ENCODE results near the gene SLC24A4.
A peak's percentile ranks its signal among the peaks of the same experiment; 100 is the strongest.

Gene SLC24A4

GRCh38 chr14:92285311-92285710 lies 37.7 kb upstream of the SLC24A4 start:
- ChIA-PET CTCF (no interaction called here), POLR2A (no interaction called here)
- TF ChIP-seq PBX3 (CRISPR knock-in tag; IDR thresholded peaks at IDR 0.05) (no peak), ZNF548 (tag by site-specific recombination; IDR thresholded peaks at IDR 0.05) (no peak), OSR2 (tag by site-specific recombination; IDR thresholded peaks at IDR 0.05) (no peak), ZNF660 (tag by site-specific recombination; IDR thresholded peaks at IDR 0.05) (no peak), ZNF555 (tag by site-specific recombination; conservative IDR thresholded peaks at IDR 0.05) (no peak), ZNF596 (tag by site-specific recombination; IDR thresholded peaks at IDR 0.05) (no peak), ZNF239 (tag by site-specific recombination; IDR thresholded peaks at IDR 0.05) (no peak), ZNF350 (tag by site-specific recombination; IDR thresholded peaks at IDR 0.05) (no peak), ZNF670 (tag by site-specific recombination; IDR thresholded peaks at IDR 0.05; ENCODE audit: low read depth) (no peak), ZBTB21 (tag by site-specific recombination; IDR thresholded peaks at IDR 0.05) (no peak), ZNF169 (tag by site-specific recombination; IDR thresholded peaks at IDR 0.05) (no peak), ZXDB (tag by site-specific recombination; IDR thresholded peaks at IDR 0.05) (no peak), REPIN1 (tag by site-specific recombination; IDR thresholded peaks at IDR 0.05; ENCODE audit: low read depth) (no peak)
- TF ChIP-seq, protein P1, sequence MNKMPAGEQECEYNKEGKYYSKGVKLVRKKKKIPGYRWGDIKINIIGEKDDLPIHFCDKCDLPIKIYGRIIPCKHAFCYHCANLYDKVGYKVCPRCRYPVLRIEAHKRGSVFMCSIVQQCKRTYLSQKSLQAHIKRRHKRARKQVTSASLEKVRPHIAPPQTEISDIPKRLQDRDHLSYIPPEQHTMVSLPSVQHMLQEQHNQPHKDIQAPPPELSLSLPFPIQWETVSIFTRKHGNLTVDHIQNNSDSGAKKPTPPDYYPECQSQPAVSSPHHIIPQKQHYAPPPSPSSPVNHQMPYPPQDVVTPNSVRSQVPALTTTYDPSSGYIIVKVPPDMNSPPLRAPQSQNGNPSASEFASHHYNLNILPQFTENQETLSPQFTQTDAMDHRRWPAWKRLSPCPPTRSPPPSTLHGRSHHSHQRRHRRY (tag by site-specific recombination; IDR thresholded peaks at IDR 0.05) = no peak
- Histone ChIP-seq H3K36me3 (ENCODE audit: control insufficient read depth in 2 of 2, insufficient read depth in 1 of 2, low read length in 2 of 2) (no peaks in the 10 kb centered on the region), H3K4me1 (ENCODE audit: control insufficient read depth, insufficient read depth, low read length) (no peaks in the 10 kb centered on the region), H3K4me3 (ENCODE audit: low read depth, low read length) (no peak overlapping the region), H3K9me3 (ENCODE audit: control insufficient read depth, insufficient read depth, low read depth, low read length) (no peaks in the 10 kb centered on the region), H3K27ac (ENCODE audit: extremely low read depth, low read depth, low read length) (no peak overlapping the region)

DNA sequence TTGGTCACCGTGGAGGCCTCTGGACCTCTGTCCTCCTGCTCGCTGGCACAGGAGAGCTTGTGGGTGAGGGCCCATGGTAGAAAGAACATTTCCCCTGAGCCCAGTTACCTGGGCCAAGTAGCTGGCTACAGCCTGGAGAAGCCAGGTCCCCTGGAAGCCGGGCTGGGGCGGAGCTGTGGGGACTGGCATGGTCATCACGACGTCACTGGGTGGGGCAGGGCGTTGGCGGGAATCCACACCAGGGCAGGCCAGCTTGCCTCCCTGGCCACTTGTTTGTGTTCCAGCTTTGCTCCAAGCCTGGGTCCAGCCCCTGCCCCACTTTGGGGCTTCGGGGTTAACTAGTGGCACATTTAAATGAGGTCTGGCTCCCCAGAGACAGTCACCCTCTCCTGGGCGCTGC lies 35.0 kb upstream of the SLC24A4 start:
- POLR2A ChIA-PET = no interaction called here
- TF ChIP-seq ZNF37A (tag by site-specific recombination; IDR thresholded peaks at IDR 0.05) (no peak), KLF1 (tag by site-specific recombination; IDR thresholded peaks at IDR 0.05) (peak; percentile 84), OSR2 (tag by site-specific recombination; IDR thresholded peaks at IDR 0.05) (no peak)
- TF ChIP-seq, protein P2, sequence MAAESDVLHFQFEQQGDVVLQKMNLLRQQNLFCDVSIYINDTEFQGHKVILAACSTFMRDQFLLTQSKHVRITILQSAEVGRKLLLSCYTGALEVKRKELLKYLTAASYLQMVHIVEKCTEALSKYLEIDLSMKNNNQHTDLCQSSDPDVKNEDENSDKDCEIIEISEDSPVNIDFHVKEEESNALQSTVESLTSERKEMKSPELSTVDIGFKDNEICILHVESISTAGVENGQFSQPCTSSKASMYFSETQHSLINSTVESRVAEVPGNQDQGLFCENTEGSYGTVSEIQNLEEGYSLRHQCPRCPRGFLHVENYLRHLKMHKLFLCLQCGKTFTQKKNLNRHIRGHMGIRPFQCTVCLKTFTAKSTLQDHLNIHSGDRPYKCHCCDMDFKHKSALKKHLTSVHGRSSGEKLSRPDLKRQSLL (tag by site-specific recombination; IDR thresholded peaks at IDR 0.05) = no peak

GRCh38 chr14:92288994-92289660 lies 33.8 kb upstream of the SLC24A4 start:
- no peak overlapping the region for H3K27ac ChIP-seq (ENCODE audit: extremely low read depth, low read depth, low read length)
- no peak overlapping the region for H3K4me3 ChIP-seq (ENCODE audit: low read depth, low read length)
- no peaks in the 10 kb centered on the region for H3K9me3 ChIP-seq (ENCODE audit: control insufficient read depth, insufficient read depth, low read depth, low read length)
- CTCF ChIA-PET = no interaction called here
- no peaks in the 10 kb centered on the region for H3K36me3 ChIP-seq (ENCODE audit: control insufficient read depth in 2 of 2, insufficient read depth in 1 of 2, low read length in 2 of 2)
- POLR2A ChIA-PET = no interaction called here
- H3K4me1 ChIP-seq (ENCODE audit: control insufficient read depth, insufficient read depth, low read length) = no peaks in the 10 kb centered on the region
- TF ChIP-seq EGR2 (tag by site-specific recombination; IDR thresholded peaks at IDR 0.05; ENCODE audit: low read depth) = peak; percentile 72
- TF ChIP-seq ZNF24 (tag by site-specific recombination; IDR thresholded peaks at IDR 0.05) = no peak
- TF ChIP-seq ZFHX2 (tag by site-specific recombination; conservative IDR thresholded peaks at IDR 0.05) = peak; percentile 71
- TF ChIP-seq ELK4 (IDR thresholded peaks at IDR 0.05; ENCODE audit: borderline replicate concordance, low read depth, low read length) = no peak
- TF ChIP-seq ZNF26 (tag by site-specific recombination; IDR thresholded peaks at IDR 0.05) = no peak
- TF ChIP-seq ZNF558 (tag by site-specific recombination; IDR thresholded peaks at IDR 0.05) = no peak
- no peak for TF ChIP-seq ZNF76 (tag by site-specific recombination; IDR thresholded peaks at IDR 0.05; ENCODE audit: borderline replicate concordance, low read depth)
- no peak for TF ChIP-seq ZNF394 (tag by site-specific recombination; IDR thresholded peaks at IDR 0.05; ENCODE audit: borderline replicate concordance)
- TF ChIP-seq ZNF274 (IDR thresholded peaks at IDR 0.05; ENCODE audit: low read length) = no peak
- TF ChIP-seq ZNF274 (tag by site-specific recombination; IDR thresholded peaks at IDR 0.05; ENCODE audit: borderline replicate concordance) = no peak
- TF ChIP-seq ZNF777 (tag by site-specific recombination; IDR thresholded peaks at IDR 0.05; ENCODE audit: borderline replicate concordance) = no peak

More for the DNA sequence above, 35.0 kb upstream of the SLC24A4 start:
- H3K27ac ChIP-seq (ENCODE audit: extremely low read depth, low read depth, low read length) = no peak overlapping the region
- no peaks in the 10 kb centered on the region for H3K9me3 ChIP-seq (ENCODE audit: control insufficient read depth, insufficient read depth, low read depth, low read length)
- H3K4me1 ChIP-seq (ENCODE audit: control insufficient read depth, insufficient read depth, low read length) = no peaks in the 10 kb centered on the region
- no peaks in the 10 kb centered on the region for H3K36me3 ChIP-seq (ENCODE audit: control insufficient read depth in 2 of 2, insufficient read depth in 1 of 2, low read length in 2 of 2)
- H3K4me3 ChIP-seq (ENCODE audit: low read depth, low read length) = no peak overlapping the region
- CTCF ChIA-PET = no interaction called here

All from HEK293 (cell line).